IPS DF 4.7 (cell line): ENCODE measurements around the gene CCDC198.

Experiments
- DNase-seq: peaks from one replicate; pipeline ENCODE4 v3.0.0-alpha.2; 2013; ENCODE audit warnings: low spot score; ENCODE audit errors: extremely low read depth

Gene CCDC198

DNA sequence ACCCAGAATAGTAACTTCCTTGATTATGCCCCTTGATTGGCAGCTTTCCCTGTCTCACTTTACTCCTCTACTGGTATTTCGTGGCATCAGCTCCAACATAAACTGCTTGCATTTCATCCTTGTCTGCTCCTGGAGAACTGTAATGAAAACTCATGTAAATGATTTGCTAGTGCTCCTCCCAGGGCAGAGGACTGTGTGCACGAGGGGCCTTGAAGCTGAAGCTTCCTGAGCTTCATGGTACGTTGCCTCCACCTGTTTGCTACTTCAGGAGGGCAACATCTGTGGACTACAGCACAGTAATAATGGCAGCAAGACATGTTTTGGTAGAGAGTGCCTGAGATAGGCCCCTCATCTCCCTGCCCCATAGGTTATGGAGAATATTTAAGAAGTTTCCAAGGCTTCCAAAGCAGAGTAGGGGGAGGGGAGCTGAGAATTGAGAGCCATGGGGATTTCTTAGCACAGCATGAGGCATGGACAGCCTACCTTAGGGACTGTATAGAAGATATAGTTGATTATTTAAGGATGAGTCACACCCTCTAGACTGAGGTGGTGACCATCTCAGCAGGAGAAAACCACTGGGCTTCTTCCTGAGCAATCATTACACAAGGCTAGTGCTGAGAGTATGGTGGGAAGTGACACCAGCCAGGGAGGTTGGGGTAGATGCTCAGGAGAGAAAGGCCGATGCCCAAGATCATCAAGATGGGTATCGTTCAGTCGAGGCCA, 29.5 kb downstream of the CCDC198 start:
- no peak for DNase-seq

- DNase-seq = no peak
Observed at GRCh38 chr14:57462551-57462950, 31.1 kb downstream of the CCDC198 start.

DNA sequence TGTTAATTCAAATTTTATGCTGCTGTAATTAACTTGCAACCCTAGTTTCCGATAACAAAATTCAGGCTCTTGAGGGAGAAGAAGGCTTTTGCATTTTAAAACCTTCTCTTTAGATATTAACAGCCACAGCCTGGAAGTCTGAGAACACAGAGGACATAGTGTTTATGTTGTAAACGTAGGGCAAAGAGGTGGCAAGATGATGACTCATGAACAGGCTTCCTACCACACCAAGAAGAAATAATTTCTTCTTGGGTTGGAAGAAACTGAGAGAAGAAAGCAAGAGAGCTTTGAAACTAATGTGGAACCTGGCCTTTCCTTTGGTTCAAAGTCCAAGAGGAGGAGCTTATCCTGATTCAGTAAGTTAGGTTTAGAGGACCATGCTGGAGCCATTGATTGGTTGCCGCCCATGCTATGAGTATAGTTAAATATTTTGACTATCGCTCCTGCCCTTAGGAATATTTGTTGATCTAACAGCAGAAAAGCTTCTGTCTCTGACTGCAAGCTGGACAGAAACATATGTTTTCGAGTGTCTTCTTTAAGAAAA, 31.8 kb downstream of the CCDC198 start:
- DNase-seq = no peak

GRCh38 chr14:57435923-57436322, 57.7 kb downstream of the CCDC198 start:
- DNase-seq = no peak

DNA sequence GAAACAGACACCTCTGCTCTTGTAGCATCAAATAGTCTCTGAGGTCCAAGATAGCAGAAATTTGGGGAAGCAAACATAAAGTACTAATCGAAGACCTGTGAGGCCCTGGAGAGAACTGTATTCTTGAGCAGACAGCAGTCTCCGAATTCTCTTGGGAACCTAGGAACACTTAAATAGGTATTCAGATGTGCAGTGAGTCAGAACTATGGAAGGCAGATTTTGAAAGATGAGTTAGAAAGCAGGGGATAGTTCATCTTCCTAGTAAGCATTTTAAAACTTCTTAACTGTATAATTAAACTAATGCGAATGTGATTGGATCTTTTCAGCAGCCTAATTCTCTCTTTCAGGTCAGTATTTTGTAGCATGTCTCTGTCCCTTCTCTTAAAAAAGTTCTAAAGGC, 72.7 kb downstream of the CCDC198 start:
- DNase-seq = no peak

DNA sequence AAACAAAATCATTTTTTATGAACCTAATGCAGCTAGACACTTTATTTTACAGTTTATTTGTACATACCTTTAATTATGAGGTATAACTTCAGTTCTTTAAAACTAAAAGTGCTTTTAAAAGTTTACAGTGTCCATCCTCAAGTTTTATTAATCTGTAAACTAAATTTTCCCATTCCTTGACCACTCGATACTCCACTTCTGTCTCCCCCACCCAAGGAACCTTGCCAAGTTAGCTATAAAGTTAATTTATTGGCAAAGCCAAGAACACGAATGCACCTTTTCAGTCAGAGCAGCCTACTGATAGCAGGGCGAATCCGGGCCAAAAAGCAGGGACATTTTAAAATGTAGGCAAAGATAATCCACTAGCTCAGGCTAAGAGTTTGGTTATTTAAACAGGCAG, 73.6 kb downstream of the CCDC198 start:
- DNase-seq = no peak
